ENCODE results near the gene EPHB6.

DNA sequence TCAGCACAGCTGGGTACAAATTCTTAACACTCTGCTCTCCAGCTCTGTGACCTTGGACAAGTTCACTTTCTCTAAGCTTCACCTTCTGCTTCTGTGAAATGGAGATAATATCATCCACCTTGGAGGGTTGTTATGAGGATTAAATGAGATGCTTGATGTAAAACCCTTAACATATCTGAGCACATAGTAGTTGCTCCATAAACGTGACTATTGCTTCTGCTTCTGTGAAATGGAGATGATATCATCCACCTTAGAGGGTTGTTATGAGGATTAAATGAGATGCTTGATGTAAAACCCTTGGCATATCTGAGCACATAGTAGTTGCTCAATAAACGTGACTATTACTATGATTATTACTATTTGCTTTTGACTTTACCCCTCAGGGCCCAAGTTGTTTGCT is 14.6 kb downstream of the EPHB6 start:
- TF ChIP-seq CTCF (IDR thresholded peaks at IDR 0.05), result no peak
- TF ChIP-seq POLR2A (IDR thresholded peaks at IDR 0.05), result no peak
